ENCODE results near the gene AMBRA1.
"Not testable (repeated sequence)": the region's sequence is repeated elsewhere in the genome, so short reads cannot be mapped to it uniquely, and the experiment has no call there.

Gene AMBRA1

DNA sequence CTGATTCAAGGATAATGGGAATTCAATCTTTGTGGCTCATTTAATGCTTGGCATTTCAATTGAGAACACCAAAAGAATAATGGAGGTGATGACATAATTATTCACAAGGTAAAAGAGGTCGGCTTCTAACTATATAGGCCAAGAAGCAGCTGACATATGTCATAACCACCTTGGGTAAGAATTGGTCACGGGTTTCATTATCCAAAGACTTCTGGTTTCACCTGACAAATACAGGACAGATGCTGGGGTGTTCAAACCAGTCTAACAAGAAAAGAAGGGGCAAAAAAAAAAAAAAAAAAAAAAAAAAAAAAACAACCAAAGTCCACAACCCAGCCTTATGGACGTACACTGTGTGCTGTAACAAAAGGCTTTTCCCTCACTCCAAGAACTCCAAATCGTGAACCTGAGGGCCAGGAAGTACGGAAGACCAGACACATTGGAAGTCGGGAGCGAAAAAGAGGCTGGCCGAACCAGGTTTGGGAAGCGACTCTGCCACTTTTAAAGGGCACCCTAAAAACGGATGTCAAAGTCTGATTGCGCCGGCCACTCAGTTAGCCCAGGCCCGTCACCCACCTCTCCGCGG is 22.8 kb upstream of the AMBRA1 start:
- DNase-seq, result no peak

DNA sequence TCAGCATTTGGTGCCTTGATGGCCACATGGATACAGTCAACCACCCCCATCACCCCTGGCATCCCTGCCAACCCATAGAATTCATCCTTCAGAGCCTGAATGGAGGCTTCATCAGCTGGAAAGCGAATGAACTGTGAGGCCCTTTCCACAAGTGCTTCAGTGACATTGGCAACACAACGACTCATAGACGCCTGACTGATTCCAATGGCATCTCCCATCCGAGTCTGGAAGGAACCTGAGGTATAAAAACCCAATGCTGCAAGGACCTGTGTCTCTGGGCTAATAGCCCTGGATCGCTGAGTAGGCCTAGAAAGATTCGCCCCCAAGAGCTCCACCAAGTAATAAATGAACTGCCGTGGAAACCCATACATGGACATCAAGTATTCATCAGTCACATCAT is 21.9 kb upstream of the AMBRA1 start:
- DNase-seq, result no peak

DNA sequence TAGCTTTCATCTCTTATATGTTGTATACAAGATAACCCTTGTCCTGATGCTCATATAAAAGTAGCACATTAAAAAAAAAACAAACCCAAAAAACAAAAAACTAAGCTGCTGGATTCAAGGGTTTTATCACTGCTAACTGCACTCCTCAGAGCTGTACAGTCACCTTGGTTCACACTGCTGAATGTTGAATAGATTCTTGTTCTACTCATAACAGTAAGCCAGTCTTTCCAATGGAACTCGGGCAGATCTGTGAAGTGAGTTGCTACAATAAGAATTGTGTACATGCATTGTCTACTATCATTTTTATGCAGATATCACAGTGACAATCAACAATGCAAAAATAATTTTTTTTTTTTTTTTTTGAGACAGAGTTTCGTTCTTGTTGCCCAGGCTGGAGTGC is 18.5 kb upstream of the AMBRA1 start:
- DNase-seq, result no peak

DNA sequence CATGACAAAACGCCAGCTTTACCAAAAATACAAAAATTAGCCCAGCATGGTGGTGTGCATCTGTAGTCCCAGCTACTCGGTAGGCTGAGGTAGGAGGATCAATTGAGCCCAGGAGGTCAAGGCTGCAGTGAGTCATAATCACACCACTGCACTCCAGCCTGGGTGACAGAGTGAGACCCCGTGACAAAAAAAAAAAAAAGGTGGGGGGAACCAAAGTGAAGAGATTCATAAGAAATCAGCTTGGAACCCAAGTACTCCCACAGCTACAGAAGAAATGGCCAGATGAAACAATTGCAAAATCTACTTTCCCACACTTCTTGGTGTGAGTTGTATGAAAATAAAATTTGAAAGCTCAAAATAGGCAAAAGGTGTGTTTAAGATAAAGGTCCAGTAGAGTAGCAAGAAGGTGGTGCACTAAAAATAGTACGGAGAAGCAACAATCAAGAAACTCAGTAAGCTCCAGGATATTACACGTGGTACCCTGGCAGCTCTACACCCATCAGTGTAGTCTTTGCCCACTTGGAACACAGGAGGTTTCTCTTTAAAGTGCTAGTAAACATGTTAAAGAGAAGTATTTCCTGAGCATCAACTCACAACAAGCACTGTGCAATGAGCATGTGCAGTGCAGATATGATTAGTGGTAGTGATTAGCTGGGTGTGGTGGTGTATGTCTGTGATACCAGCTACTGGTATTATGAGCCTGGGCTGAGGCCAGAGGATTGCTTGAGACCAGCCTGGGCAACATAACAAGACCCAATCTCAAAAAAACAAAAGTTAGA is 17.9 kb upstream of the AMBRA1 start:
- no peak for DNase-seq

DNA sequence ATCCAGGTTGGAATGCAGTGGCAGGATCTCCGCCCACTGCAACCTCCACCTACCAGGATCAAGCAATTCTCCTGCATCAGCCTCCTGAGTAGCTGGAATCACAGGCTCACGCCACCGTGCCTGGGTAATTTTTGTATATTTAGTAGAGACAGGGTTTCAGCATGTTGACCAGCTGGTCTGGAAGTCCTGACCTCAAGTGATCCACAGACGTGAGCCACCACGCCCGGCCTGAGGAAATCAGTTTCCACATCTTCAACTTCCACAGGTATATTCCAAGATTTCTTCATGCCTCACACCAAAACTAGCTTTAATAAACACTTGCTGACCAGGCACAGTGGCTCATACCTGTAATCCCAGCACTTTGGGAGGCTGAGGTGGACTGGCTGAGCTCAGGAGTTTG is 15.6 kb upstream of the AMBRA1 start:
- no peak for DNase-seq

DNA sequence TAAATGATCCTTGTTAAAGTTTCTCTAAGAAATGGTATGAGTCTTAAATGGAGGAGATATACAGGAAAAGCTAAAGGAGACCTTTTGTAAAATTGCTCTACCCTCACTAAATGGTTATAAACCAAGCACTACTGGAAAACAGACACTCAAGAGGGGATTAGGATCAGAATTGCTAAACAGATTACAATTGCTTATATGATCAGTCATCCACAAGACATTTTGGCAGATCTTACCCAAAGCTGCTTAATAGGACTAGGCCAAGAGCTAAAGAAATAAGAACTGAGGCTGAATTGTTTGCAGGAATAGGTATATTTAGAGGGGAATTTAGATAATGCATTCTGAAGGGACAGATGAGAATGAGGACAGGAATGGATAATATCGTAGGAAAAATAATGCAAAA is 13.7 kb upstream of the AMBRA1 start:
- no peak for DNase-seq

DNA sequence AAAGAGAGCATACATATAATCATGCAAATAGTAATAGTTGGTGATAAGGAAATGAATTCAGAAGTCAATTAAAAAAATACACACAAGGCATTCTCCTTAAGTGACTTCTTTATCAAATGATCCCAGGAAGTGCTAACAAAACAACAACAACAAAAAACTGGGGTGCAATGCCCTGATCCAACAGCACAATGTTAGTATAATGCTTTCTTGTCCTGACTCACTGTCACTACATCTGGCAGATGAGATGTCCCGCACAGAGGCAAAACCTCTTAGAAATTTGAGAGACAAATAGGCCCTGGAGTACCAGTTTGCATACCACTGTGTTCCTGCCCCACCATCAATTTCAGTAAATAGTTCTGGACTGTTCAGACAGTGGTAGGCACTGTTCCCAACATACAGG is 11.0 kb upstream of the AMBRA1 start:
- no peak for DNase-seq

DNA sequence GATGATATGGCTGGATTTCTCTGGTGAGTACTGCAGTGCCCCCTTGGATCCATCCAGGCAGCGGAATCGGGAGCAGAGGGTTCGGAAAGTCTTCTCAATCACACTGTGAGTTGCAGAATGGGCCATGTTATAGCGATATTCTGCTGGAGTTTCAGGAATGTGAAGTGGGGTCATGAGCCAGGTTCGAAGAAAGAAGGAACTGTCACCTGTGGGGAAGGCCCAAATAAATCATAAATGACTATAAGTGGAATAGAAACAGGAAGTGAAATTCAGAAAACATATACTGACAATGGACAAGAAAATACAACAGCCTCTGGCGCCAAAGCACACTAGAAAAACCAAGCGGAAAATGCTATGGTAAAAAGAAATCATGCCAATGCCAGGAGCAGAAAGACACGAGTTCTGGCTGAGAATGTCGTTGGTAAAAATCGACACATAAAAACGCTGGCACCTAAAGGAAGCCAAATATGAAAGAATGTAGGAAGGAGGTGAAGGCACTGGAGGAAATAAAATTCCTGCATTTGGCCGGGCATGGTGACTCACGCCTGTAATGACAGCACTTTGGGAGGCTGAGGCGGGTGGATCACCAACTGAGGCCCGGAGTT is 10.0 kb upstream of the AMBRA1 start:
- DNase-seq, result no peak

DNA sequence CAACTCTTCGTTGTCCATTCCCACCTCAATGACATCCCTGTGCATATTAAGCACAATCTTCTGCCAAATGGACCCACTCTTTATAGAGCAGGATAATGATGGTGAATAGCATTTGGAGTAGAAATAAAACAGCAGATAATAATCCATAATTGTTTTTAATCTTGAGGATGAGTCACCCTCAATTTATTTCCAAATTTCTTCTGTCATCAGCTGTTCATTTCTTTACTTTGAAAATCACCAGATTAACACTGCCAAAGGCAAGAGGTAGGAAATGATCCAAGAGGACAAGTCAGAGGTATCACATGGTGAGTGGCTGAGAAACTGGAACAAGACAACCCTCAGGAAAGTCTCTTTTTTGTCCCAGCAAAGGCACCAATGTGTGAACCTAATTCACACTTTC is 7.3 kb upstream of the AMBRA1 start:
- DNase-seq, result no peak

DNA sequence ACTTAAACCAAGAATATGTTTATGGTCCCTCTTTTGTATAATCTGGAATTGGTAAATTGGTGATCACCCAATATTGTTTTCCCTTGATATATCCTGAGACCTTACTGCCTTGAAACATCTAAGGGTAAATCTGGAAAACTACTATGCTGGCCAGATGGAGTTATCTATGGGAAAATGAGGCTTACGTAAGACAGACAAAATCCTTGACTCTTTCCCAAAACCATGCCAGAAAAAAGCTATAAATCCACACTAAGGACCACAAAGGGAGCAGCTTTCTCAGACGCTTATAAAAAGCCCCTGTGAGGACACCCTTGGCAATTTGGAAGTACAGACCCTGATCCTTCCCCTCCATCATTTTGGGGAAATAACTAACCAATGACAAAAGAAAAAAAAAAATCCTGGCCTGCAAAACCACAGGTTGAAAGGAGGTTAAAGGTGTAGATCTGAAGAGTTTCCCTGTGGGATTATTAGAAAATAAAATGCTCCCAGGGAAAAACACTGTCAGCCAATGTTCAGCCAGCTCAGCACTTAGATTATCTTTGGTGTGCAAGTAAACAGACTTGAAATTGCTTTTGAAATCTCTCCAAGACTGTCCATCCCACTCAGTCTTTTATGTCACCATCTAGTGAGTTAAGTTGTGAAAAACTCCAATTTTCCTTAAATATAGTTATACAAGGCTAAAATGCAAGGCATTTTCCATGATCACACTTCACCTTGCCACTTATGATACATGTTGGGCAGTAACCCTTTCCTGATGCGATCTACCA is 6.6 kb upstream of the AMBRA1 start:
- no peak for DNase-seq

DNA sequence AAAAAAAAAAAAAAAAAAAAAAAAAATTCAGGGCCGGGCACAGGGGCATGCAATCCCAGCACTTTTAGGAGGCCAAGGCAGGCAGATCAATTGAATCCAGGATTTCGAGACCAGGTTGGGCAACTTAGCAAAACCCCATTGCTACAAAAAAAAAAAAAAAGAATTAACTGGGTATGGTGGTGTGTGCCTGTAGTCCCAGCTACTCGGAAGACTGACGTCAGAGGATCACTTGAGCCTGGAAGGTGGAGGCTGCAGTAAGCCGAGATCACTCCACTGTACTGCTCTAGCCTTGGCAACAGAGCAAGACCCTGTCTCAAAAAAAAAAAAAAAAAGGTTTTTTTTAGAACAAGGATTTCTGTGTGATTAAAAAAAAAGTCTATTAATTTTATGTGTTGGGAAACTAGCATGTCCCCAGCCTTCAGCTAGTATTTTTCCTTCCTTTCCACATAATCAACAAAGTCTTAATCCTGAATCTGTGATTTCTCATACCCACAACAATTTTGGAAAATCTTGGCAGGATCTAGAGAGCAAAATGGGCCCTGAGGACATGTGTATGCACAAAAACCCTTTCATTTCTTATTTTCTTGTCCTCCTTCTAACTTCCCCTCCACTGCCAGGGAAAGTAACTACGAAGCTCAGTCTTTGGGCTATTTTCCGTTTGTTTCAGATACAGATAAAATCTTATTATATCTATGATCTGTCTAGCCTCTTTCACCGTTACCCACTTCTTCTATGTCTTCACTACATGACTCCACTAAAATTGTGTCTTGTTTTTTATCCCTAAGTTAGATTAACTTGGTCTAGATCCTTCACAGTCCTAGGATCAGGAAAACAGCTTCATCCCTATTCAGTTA is 5.7 kb upstream of the AMBRA1 start:
- no peak for DNase-seq

DNA sequence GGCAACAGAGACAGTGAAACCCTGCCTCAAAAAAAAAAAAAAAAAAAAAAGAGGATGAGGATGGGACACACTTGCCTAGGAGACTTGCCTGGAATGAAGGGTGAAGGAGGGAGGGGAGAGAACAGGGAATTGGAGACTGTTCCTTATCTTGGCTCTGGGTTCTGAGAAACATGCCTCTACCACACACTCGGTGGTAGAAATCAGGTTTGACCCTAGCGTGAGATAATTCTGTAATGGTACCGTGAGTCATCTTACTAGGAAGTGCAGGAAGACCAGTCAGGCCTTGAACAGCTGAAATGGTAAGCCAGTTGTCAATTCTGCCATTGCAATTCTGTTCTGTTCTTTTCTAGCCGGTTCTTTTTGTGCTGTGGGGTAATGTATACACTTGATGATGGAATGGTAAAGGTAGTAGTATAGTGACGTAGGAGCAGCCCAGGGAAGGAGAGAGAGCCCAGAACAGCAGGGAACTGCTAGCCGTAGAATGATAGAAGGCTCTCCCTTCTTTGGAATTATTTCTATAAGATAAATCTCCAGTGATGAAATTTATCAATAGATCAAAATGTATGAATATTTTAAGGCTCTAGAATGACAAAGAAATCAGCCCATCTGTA is 3.9 kb upstream of the AMBRA1 start:
- DNase-seq, result no peak

DNA sequence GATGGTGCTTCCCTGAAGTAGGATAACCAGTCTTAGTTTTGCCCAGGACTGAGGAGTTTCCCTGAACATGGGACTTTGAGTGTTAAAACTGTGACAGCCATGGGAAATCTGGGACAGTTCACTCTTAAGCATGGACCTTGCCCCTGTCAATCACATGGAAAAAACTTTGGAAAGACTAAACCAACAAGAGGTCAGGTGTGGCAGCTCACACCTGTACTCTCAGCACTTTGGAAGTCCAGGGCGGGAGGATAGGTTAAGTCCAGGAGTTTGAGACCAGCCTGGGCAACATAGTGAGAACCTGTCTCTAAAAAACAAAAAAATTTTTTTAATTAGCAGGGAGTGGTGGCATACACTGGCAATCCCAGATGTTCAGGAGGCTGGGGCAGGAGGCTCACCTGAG is 3.3 kb upstream of the AMBRA1 start:
- DNase-seq, result no peak

DNA sequence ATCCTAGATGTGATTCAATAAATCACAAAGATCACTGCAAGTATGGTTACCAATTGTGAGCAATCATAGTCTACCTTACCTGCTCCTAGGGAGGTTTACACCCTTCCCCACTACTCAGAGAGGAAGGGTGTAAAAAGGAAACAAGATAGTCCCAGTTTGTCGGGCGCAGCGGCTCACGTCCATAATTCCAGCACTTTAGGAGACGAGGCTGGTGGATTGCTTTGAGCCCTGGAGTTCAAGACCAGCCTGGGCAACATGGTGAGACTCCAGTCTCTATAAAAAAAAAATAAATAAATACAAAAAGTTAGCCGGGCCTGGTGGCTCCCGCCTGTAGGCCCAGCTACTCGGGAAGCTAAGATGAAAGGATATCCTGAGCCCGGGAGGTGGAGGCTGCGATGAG is 962 bp upstream of the AMBRA1 start:
- no peak for DNase-seq

DNA sequence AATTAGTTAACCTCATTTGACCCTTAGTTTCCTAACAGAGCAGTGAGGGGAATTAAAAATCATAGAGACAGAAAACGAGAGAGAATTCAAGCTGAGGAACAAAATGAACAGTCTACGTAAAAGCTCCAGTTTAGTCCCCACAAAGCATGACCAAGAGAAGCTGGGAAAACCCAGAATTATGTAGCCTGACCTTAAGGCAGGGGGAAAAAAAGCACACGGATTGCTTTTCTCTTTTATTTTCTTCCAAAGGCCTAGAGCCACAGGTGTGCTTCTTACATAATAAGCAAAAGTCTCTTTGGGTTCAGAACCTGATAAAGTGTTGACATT is 514 bp upstream of the AMBRA1 start:
- no peak for DNase-seq

DNA sequence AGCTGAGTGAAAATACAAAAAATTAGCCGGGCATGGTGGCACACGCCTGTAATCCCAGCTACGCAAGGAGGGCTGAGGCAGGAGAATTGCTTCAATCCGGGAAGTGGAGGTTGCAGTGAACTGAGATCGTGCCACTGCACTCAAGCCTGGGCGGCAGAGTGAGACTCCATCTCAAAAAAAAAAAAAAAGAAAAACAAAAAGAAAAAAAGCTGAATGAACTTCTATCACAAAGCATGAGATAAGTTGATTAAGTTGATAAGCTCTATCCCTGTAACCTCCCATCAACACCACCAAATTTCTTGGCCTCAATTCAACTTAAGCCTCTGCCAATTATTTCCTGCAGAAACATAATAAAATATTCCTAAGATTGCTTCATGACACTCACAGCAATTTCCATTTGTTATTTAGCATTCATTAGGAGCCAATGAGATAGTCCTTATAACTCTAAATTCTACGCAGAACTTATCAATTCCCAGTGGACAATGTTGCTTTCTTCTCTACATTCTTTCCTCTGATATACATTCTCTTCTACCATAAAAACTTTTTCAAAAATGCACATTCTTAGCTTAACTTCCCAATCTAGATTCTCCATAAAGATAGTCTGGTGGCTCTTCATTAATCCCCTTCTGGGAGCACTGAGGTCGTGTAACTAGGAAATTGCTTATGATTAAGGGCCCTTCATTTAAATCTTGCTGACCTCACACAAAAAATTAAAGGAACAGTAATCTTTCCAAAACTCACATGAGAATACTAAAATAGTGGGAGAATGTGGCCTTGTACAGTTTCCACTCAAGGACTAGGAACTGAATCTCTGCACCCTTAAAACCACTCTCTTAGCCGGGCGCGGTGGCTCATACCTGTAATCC is 2.9 kb downstream of the AMBRA1 start:
- no peak for DNase-seq

DNA sequence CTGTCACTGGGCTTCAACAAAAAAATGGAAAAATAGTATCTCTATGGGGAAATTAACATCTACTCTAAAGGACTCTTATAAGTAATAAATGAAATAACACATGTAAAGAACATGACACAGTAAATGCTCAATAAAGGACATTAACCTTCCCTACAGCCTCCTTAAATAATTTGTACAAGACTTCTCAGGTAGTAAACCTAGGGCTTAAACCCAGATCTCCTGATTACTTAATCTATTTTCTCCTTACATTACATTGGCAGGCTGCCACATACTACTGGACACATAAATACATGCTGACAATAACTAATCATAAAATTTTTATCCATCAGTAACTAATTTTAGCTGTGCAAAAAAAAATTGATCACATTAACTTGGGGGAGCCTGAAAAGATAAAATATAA is 4.9 kb downstream of the AMBRA1 start:
- DNase-seq, result no peak

DNA sequence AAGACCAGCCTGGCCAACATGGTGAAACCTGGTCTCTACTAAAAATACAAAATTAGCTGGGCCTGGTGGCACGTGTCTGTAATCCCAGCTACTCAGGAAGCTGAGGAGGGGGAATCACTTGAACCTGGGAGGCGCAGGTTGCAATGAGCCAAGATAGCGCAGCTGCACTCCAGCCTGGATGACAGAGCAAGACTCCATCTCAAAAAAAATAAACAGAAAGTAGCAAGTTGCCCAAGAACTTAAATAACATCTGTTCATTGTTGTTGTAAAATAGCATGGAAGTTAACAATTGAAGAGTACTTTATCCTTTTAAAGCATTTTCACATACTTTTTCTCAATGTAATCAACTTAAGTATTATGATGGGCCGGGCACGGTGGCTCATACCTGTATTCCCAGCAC is 5.7 kb downstream of the AMBRA1 start:
- DNase-seq, result no peak

DNA sequence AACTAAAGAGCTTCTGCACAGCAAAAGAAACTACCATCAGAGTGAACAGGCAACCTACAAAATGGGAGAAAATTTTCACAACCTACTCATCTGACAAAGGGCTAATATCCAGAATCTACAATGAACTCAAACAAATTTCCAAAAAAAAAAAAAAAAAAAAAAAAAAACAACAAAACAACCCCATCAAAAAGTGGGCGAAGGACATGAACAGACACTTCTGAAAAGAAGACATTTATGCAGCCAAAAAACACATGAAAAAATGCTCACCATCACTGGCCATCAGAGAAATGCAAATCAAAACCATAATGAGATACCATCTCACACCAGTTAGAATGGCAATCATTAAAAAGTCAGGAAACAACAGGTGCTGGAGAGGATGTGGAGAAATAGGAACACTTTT is 10.3 kb downstream of the AMBRA1 start:
- DNase-seq, result not testable (repeated sequence)

DNA sequence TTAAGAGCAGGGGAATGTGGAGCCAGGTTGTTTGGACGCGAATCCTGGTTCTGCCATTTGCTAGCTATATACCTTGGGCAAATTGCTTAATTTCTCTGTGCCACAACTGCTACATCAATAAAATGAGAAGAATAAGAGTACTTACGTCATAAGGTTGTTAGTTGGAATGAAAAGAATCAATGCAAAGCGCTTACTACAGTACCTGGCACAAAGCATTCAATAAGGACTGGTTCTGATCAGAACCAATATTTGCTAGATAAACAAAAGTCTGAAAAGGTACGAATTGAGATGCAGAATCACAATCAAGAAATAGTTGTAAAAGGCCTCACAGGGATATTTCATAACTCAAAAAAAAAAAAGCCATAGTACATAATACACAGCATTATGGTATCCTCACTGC is 11.2 kb downstream of the AMBRA1 start:
- DNase-seq, result no peak

DNA sequence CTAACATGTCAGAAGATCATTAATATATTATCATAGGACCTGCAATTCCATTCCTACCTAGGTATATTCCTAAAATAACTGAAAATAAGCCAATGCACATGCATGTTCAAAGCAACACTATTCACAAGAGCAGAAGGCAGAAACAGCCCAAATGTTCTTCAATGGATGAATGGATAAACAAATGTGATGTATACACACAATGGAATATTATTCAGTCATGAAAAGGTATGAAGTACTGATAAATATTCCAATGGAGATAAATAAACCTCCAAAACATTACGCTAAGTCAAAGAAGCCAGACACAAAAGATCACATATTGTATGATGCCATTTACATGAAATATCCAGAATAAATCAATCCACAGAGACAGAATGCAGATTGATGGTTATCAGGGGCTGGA is 16.8 kb downstream of the AMBRA1 start:
- no peak for DNase-seq

DNA sequence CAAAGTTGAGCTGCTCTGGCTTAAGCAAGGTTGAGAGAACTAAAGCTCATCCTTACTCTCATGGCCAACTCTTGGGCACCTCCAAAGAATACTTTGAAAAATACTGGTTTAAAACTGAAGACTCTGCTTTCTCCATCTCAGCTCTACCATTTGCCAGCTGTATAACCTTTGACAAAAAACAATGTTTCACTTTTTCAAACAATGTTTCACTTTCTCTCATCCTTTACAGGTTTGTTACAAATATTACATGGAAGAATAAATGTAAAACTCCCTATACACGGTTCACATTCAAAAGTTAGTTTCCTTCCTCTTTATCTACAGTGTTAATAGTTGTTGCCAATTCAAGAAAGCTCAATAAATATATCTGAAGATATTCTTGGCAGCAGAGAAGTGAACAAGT is 19.2 kb downstream of the AMBRA1 start:
- no peak for DNase-seq
